Activated CD8-positive, alpha-beta memory T cell treated with anti-CD3 and anti-CD28 coated beads for 1 hour (primary cell): ENCODE measurements around the gene DIP2C.
"Not testable (repeated sequence)": the region's sequence is repeated elsewhere in the genome, so short reads cannot be mapped to it uniquely, and the experiment has no call there.

ENCODE experiments used
- DNase-seq, 2 donors: peaks; one replicate each; pipeline ENCODE4 v3.0.0-alpha.2; 2020; ENCODE audit warnings: low read depth in 1 of 2; ENCODE audit errors: extremely low read depth in 1 of 2

Gene DIP2C

DNA sequence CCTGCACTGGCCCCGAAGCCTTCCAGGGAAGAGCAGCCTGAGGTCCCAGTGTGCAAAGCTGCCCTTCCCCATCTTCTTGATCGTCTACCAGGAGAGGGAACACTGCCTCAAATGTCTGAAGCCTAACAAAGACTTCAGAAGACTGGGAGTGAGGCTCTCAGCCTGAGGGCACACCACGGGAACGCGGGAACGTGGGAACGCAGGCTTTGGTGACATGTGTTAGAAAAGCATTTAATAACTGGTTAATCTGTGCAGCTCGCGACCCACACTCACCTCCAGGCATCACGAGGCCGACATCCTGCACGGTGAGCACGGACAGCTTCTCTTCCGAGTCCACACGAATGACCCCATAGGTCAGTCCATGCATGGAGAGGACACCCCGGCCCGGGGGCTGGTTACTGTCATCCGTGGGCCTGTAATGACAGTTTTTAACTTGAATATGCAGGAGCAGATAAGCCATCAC, 320.2 kb downstream of the DIP2C start:
- DNase-seq, result no peak

DNA sequence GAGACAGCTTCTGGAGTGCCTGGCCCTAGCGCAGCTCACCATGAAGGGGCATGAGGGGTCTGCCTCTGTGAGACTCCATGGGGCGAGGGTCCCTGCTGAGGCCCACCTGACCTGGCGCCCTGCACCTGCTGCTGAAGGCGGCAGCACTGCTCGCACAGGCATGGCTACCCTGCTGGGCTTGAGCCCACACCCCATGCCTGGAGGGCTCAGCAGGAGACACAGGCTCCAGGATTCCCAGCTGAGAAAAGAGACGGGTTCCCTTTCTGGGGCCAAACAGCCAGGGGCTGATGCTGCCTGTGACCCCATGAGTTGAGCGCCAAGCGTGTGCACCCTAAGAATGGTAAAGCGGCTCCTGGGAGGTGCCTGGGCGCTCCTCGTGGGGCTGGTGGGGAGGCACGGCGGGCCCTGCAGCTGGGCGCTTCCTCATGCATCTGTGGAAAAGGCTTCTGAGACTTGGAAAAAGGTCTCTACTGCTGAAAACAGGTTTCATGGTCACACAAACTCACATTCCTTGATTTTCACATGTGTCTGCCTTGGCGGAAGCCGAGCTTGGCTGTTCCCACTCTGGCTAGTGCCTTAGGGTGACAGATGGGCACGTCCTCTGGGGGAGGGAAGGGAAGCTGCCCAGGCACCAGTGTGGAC, 320.8 kb downstream of the DIP2C start:
- no peak for DNase-seq

DNA sequence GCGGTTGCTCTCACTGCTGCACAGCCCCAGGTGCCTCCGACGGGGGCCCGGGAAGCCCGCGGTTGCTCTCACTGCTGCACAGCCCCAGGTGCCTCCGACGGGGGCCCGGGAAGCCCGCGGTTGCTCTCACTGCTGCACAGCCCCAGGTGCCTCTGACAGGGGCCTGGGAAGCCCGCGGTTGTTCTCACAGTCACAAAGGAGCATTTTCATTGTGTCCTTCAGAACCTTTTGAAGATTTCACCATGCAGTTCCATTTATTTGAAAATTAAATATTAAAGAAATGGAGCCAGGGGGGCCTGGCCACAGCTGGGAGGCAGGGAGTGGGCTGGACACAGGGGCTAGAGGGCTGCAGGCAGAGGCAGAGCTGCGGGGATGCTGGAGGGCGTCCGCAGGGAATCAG, 321.4 kb downstream of the DIP2C start:
- DNase-seq, result not testable (repeated sequence)

DNA sequence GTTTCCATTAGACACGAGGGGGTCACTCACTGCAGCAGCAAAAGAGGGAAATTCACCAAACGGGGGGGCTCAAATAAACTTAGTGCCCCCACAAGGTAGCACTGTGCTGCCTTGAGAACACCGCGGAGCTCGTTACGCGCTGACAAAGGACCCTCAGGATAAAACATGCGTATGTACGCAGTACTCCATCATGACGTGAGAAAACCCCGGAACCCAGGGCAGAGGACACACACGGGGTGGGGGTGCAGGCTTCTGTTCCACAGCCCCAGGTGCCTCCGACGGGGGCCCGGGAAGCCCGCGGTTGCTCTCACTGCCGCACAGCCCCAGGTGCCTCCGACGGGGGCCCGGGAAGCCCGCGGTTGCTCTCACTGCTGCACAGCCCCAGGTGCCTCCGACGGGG, 321.8 kb downstream of the DIP2C start:
- DNase-seq, result no peak

DNA sequence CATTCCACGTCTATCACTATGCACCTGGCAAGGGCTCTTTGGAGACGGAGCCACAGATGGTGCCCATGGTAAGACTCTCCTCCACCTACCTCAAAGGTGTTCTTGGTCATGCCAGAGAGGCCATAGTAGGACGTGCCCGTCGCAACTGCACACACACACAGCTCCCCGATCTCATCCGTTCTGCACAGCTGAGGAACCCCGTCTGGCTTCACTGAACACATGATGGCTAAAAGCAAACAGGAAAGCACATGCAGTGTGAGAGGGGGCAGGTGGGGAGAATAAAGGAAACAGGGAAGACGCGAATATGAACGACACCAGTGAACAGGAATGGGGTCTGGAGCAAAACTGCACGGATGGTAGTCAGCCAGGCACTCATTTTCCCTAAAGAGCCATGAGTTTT, 323.3 kb downstream of the DIP2C start:
- no peak for DNase-seq

DNA sequence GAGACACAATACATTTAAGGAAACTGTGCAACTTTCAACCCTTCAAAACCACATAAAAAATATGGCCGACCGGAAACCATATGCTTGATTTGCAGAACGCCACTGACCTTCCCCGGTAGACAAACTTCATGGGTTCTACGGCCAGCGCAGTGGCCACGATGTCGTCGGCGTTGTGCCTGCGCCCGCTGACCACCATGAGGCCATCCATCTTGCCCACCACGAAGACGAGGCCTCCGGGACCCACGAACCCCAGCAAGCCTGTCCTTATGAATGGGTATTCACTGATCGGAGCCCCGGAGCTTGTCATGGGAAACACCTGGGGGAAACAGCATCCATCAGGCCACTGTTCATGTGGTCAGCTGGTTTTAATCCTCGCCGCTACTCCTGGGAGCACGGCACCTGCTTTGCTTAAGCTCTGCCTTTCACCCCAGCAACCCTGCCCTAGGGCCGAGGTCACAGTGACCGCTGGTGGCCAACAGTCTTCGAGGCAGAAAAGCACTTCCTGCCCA, 325.1 kb downstream of the DIP2C start:
- DNase-seq, result no peak

DNA sequence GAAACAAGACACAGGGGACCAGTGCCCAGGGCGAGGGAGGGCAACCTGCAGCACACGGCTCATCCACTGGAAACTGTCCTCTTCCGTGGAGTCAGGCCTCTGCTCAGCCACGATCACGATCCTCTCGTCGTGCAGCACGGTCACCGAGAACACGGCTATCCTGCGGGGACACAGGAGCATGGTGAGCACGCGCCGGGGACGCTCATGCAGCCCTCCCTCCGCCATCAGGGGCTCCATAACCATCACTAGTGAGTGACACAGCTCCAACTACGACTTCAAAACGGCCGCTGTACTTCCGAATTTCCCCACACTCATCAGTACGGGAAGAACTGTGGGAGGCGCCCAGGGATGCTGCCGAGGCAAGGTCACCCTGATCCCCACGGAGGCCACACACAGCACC, 326.3 kb downstream of the DIP2C start:
- DNase-seq, result no peak

DNA sequence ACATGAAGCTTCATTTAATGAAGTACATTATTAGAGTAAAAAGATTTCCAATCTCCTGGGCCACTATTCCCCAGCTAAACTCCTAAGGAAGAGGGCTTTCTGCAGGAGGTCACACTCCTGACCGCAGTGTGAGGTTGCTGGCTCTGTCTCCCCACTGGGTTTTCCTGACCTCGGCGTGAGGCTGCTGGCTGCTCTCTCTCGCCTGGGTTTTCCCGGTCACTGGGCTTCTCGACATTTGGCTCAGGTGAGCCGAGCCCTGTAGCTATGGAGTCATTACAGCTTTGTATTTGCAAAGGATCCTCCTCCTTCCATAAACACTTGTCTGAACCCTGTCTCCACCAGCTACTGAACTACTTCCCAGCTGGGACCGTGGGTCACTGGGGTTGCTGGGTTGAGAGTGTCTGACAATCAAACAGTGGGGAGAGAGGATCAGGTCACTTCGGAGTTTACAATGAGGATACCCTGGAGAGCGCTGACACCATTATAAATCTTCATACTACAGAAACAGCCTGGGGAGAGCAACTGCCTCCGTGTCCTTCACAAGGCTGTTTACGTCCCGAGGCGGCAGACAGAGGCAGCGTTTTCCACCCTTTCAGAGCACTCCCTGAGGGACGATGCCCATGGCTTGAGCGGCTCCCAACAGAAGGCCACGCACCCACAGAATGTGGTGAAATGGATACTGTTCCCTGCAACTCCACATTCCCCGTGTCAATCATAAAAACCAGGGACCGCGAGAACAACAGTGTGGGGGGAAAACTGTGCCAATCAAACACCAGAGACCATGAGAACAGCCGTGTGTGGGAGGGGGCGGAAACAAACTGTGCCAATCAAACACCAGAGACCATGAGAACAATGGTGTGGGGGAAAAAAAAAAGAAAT, 328.0 kb downstream of the DIP2C start:
- no peak for DNase-seq

DNA sequence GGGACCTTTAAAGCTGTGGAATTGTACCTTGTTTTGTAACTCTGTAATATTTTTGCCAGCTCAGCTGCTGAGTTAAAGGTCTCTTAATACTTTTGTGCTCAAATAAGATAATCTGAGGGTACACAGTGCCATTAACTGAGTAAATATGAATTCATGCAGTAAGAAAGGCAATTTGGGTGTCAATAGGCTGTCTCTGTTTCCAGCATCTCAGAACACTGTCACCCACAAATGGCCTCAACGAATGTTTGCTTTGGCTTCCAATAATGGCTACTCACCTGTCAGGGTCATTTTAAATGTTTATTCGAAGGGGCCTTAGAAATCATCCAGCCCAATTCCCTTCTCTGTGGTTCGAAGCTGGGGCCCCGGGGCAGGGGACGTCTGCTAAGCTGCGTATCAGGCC, 328.8 kb downstream of the DIP2C start:
- DNase-seq, result no peak

DNA sequence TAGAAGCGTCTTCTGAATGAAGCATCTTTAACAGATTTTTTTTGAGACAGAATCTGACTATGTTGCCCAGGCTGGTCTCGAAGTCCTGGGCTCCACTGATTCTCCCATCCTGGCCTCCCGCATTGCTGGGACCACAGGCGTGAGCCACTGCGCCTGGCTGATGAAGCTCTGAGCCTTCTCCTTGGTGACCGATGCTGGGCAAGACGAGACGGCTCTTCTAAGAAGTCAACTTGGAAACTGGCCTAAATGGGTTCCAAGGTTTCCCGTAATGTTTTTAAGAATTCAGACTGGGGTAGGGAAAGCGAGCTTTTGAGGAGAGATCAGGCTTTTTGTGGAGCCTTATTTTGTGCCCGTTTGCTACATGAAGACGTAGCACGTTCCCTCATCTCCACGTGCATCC, 329.7 kb downstream of the DIP2C start:
- no peak for DNase-seq

DNA sequence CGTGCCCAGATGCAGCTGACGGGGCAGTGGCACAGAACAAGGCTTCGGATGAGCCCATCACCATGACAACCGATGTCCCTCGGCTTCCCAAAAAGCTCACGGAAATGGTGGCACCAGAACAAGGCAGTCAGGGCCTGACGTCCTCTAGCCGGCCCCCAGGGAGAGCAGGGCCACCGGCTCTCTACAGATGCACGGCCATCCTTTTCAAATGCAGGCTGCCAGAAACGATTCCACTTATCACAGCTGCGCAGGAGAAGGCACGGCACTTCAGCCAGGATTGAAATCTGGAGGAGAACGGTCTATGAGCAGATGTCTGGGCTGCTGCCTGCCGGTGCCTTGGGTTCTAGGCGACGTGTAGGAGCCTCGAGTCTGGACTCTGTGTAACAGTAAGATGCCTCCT, 330.4 kb downstream of the DIP2C start:
- no peak for DNase-seq

DNA sequence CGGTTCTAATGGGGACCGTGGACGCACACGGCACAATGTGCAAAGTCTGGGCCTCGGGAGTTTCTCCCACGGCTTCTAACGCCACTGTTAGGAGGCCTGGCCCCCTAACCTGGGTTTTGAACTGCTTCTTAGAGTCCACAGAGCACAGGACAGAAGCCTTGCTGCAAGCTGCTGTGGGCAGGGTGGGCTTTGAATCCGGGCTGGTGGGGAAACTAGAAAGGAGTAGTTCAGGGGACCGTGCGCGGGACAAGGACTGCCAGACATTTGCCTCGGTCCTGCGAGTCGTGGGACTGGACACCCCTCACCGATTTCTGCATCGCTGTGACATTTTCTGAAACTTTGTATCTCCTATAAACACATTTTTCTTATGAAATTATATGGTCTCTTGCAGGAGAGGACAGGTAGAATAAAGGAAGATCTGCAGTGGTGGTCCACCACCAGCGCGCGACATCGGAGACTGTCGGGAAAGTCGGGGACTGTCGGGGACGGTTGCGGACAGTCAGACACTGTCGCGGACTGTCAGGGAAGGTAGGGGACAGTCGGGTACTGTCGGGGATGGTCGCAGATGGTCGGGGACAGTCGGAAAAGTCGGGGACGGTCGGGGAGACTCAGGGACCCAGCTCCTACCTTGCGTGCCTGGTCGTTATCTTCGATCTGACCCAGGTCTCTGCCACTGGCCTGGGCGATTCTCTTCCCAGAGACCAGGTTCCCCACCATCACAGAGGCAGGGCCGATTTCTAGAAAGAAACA, 332.1 kb downstream of the DIP2C start:
- DNase-seq, result no peak

DNA sequence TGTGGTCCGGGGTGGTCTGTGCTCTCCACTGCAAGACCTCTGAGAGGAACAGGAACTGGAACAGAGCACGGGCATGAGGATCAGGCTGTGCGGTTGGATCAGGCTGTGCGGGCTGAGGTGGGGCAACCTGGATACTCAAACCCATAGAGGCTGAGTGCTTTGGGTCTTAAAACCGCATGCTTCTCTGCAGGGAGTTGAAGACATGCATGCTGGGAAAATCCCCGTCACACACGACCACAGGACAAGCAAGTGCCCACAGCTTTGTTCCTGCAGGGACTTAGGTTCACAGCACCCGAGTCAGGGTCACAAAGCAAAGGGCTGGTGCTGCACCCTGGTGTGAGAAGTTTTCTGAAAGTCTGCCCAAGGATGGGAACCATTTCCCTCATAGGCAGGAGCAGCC, 333.0 kb downstream of the DIP2C start:
- no peak for DNase-seq

DNA sequence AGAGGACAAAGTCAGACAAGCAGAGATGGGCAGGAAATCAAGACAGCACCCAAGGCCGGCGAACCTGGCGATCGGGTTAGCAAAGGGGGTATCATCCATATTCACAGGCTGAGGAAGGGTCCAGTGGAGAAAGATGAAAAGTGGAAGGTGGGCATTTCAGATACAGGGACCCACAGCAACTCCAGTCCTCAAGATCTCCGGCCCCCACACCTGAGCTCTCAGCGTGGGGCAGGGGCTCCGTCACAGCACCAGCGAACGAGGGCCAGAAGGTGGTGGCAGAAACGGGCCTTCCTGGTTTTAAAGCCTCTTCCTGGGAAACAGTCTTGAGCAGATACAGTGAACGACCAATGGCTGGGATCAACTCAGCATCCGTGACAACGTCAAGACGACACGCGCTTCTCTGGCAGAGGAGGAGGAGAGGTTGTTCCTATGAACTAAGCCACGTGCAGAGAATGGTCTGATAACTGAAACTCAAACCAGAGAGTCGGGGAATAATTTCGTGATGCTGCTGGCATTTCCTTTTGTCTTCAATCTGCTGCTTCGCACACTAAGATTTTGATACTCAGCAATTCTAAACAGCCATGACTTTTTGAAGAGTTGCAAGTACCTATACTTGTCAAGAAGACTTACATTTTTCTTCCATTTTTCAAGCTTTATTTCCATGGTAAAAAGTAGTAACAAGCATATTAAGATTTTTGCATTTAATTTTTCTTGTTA, 334.4 kb downstream of the DIP2C start:
- no peak for DNase-seq

DNA sequence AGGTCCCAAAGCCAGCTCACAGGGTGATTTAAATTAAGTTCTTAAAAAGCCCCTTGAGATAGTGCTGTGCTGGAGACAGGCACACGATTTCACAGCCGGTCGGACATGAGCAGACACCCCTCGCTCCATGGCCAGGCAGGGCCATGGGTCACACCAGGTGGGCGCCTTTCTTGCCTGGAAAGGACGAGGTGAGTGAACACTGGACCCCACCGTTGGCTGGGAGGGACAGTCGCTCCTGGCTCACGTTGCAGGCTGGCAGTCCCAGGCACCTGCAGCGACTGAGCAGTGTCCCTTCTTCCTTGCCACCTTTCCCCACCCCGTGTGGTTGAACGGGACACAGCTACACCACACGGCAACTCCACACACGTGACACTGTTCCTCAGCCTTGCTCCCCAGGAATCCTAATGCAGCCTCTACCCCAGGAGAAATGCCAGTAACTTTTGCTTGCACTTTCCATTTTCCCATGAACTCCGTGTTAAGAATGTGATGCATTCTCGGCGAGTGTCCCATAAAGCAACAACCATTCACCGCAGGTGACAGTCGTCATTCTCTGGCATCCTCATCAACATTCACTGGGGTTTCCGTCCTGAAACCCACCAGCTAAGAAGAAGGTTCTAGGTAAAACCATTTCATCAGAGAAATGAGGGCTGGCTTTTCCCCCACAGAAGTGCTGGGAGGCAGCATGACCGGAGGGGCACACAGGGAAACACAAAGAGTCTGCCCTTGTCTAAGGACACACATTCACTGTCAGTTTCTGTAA, 336.8 kb downstream of the DIP2C start:
- DNase-seq, result no peak

DNA sequence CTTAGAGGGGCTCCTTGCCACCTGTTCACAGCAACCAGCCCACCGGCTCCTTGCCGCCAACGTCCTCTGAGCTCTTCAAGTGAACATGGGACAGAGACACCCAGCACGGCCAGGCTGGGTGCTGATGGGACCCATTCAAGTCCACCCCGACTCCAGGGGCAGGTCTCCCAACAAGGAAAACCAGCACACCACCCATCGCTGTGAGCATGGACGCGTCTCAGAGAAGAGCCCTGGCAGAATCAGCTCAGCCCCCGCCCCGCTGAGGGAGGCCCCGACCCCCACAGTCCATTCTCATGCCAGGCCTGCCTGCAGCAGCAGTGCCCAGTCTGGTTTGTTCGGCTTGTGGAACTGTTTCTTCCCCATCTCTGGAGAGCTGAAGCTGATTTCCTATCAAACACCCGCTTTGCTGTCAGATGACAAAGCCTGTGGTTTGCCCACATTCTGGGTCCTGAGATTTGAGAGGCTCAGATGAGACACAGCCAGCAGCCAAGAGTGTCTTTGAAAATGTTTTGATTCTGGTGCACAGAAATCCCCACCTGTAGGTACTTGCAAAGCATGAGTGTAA, 337.6 kb downstream of the DIP2C start:
- no peak for DNase-seq

DNA sequence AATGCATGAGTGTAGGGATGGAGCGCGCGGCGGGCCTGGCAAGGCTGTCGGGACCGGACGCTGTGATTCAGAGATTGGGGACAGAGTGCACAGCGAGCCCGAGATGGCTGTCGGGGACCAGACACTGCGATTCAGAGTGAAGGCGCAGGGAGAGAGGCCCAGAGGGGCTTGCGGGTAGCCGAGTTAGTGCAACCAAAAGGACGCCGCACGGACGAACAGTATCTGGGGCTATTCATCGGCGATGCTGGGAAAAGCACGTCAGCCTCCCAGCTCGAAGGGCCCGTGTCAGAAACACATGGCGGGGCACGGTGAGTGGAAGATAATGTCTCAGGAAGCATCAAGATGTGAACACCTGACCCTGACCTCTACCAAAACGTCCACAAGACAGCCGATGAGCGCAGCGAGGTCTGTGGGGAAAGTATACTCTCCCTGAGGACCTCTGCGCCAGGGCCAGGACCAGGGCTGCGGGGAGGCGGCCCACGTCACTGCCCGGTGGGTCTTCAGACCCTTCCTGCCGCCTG, 338.4 kb downstream of the DIP2C start:
- DNase-seq, result no peak

DNA sequence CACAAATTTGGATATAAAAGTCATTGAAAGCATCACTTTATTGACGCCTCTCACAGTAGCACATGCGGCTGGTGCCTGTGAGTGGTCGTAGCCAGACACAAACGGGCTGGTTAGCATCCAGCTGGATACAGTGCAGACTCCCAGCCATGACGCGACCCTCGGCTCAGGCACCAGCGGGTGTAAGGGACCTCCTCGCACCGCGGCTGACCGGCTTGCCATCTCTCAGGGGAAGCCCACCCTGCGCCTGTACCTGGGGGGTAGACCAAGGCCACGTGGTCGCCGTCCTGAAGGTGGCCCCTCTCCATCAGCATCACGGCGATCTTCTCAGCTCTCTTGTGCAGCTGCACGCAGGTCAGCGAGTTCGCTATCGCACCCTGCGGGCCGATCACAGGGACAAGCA, 340.4 kb downstream of the DIP2C start:
- no peak for DNase-seq

DNA sequence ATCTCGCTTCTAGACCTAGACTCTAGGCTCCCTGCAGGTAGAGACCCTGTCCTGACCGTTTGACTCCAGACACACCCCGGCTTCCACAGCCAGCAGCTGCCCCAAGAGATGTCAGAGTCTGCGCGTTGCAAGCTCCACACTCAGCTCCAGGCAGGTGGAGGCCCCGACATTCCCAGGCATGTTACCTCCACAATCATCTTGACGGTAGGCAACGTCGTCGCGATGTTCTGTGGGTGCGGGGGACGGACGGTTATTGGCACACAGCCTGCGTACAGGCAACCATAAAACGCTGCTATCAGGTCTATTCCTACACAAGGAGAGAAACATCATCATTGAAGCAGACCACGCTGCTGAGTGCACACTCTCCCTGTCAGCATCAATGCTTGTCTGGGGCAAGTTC, 341.0 kb downstream of the DIP2C start:
- no peak for DNase-seq

DNA sequence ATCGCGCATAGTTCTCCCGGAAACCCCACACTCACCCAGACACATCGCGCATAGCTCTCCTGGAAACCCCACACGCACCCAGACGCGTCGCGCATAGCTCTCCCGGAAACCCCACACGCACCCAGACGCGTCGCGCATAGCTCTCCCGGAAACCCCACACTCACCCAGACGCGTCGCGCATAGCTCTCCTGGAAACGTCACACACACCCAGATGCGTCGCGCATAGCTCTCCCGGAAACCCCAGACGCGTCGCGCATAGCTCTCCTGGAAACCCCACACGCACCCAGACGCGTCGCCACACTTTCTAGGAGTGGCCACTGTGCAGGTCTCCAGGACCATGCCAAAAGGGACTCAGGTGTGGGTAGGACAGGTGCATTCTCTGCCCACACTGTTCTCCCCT, 341.7 kb downstream of the DIP2C start:
- not testable (repeated sequence) for DNase-seq
